NCI-H510A (cell line): ENCODE results near the gene GARRE1.

Experiments used
- DNase-seq: peaks from one replicate; lab custom pipeline; 2025; lab: John Stamatoyannopoulos, UW

The GARRE1 gene

DNA sequence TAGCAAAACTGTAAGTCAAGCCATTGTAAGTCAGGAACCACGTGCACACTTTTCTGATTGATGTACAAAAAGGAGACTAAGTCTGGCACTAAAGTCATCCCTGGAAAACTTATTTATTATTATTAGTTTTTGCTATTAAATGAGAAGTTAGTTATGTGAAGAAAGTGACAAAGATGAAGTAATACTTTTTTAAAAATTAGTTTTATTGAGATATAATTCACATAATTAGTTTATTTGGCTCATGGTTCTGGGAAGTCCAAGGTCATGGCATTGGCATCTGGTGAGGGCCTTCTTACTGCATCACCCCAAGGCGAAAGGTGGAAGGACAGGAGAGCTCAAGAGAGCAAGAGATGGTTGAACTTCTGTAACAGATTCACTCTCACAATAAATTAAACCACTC lies 36.9 kb downstream of the GARRE1 start:
- no peak for DNase-seq

DNA sequence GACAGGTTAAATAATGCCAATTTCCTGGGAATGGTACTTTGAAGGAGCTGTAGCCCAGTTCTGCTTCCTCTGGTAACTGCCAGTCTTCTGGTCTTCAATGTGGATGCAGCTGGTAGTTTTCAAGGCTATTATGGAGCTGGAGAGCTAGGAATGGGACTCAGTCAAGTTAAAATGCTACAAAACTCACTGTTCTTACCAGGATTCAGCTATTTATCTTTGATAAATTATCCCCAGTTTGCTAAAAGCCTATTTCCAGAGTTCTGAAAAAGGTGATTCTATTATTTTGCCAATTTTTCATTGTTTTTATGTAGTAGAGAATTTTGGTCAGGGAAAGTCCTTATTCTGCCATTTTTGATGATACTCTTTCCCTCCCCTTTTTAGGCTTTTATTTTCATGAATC lies 40.7 kb downstream of the GARRE1 start:
- DNase-seq: no peak

DNA sequence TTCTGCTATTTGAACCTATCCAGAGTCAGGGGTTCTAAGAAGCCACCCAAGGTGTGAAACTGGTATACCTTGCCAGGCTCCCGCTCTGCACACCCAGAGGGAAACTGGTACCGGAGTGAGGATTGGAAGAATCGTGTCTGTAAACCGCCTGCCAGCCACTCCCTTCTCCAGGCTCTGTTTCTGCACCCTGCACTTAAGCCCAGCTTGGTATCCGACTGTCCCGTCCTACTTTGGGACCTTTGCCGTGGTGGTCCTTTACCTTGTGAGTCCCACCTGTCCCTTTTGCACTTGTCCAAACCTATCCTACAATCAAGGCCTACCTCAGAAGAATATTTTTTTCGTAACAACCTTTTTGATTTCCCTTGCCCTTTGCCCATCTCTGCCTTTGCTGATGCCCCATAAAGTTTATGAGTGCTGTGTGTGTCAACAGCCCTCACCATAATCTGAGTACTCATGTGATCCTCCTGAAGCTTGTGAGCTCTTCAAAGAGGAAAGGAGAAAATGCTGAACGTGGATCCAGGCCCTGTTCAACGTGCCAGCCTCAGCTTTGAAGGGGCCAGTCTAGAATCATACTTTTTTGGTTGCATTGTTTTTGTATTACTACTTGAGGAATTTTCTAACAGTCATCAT lies 44.7 kb downstream of the GARRE1 start:
- DNase-seq: peak; percentile 33

DNA sequence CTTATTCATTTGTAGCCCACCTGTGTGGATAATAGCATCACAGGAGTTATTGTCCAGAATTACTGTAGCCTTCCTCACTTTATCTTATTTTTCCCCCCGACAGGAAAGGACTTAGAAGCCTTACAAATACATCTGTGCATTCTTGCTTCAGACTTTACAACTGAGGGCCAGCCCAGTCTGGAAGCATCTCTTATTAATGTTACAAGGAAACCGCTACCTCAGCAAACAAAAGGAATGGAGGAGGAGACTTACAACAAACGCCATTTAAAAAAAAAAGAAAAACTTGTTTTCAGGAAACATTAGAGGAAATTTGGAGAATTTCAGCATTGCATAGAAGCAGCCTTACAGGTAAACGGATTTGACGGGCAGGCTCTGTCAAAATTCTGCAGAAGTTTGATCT lies 45.2 kb downstream of the GARRE1 start:
- no peak for DNase-seq

DNA sequence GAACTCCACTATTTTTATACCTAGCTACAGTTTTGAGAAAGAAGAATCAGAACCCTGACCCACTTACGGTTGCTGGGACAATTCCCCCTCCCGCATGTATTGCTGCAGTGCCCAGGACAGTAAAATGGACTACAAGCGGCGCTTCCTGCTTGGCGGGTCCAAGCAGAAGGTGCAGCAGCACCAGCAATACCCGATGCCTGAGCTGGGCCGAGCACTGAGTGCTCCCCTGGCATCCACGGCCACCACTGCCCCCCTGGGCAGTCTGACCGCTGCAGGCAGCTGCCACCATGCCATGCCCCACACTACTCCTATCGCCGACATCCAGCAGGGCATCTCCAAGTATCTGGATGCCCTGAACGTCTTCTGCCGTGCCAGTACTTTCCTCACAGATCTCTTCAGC lies 46.0 kb downstream of the GARRE1 start:
- DNase-seq: no peak

DNA sequence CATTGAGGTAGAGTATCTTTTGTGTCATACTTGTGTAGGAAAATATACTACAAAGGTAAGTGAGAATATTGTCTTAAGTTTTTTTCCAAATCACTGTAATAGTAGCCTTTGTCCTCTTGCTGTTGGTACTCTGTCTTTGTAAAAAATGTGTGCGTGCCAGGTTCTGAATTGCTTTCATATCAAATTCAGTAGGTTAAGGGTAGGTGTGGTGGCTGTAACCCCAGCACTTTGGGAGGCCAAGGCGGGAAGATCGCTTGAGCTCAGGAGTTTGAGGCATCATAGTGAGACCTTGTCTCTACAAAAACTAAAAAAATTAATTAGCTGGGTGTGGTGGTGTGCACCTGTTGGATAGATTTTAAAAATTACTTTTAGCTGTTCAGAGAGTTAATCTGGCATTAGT lies 46.6 kb downstream of the GARRE1 start:
- DNase-seq: no peak
